HEK293 (cell line): ENCODE results near the gene OTUB1.

Experiments
- ATF2 ChIP-seq: fragments of 450-650 bp; formaldehyde crosslinking; IDR thresholded peaks from 2 replicates; pipeline ENCODE4 v1.5.1; 2016; ENCODE audit warnings: missing biosample characterization, missing genetic modification characterization, low read depth
- BCL11A ChIP-seq: fragments of 450-650 bp; formaldehyde crosslinking; IDR thresholded peaks from 2 replicates; pipeline ENCODE4 v1.5.1; 2016; ENCODE audit warnings: low read depth, missing biosample characterization, missing genetic modification characterization
- CTCF ChIP-seq: fragments of 450-650 bp; formaldehyde crosslinking; IDR thresholded peaks from 2 replicates; pipeline ENCODE4 v1.5.1; 2016; ENCODE audit warnings: missing biosample characterization, missing genetic modification characterization
- GLI4 ChIP-seq: fragments of 450-650 bp; formaldehyde crosslinking; IDR thresholded peaks from 2 replicates; pipeline ENCODE4 v1.5.1; 2016; ENCODE audit warnings: missing biosample characterization, missing genetic modification characterization
- HIC1 ChIP-seq: fragments of 450-650 bp; formaldehyde crosslinking; IDR thresholded peaks from 2 replicates; pipeline ENCODE4 v1.5.1; 2016; ENCODE audit warnings: missing biosample characterization, missing genetic modification characterization
- SP2 ChIP-seq: fragments of 450-650 bp; formaldehyde crosslinking; IDR thresholded peaks from 2 replicates; pipeline ENCODE4 v1.5.1; 2016; ENCODE audit warnings: missing biosample characterization, missing genetic modification characterization
- SP3 ChIP-seq: fragments of 450-650 bp; formaldehyde crosslinking; IDR thresholded peaks from 2 replicates; pipeline ENCODE4 v1.5.1; 2016; ENCODE audit warnings: missing biosample characterization, missing genetic modification characterization
- YY1 ChIP-seq: fragments of 450-650 bp; formaldehyde crosslinking; IDR thresholded peaks from 2 replicates; pipeline ENCODE4 v1.5.1; 2018; ENCODE audit warnings: missing biosample characterization, missing genetic modification characterization
- ZBTB7A ChIP-seq: fragments of 450-650 bp; formaldehyde crosslinking; IDR thresholded peaks from 2 replicates; pipeline ENCODE4 v1.5.1; 2016; ENCODE audit warnings: low read depth, missing biosample characterization, missing genetic modification characterization
- ZNF362 ChIP-seq: fragments of 450-650 bp; formaldehyde crosslinking; IDR thresholded peaks from 2 replicates; pipeline ENCODE4 v1.5.1; 2016; ENCODE audit warnings: missing biosample characterization, missing genetic modification characterization
- ZNF670 ChIP-seq: fragments of 450-650 bp; formaldehyde crosslinking; IDR thresholded peaks from 2 replicates; pipeline ENCODE4 v1.5.1; 2016; ENCODE audit warnings: missing biosample characterization, missing genetic modification characterization, low read depth
- ZNF768 ChIP-seq: fragments of 450-650 bp; formaldehyde crosslinking; IDR thresholded peaks from 2 replicates; pipeline ENCODE4 v1.5.1; 2018; ENCODE audit warnings: missing biosample characterization, mild to moderate bottlenecking, missing genetic modification characterization

- no peak for TF ChIP-seq CTCF (tag by site-specific recombination)
- no peak for TF ChIP-seq ATF2 (tag by site-specific recombination)
- no peak for TF ChIP-seq GLI4
- TF ChIP-seq ZBTB7A (tag by site-specific recombination), result no peak
- no peak for TF ChIP-seq SP3
- no peak for TF ChIP-seq ZNF768
- TF ChIP-seq SP2 (tag by site-specific recombination), result peak; percentile 33
- TF ChIP-seq BCL11A (tag by site-specific recombination), result no peak
- TF ChIP-seq YY1 (tag by site-specific recombination), result no peak
- TF ChIP-seq ZNF362, result no peak
- no peak for TF ChIP-seq HIC1 (tag by site-specific recombination)
- no peak for TF ChIP-seq ZNF670
Observed at GRCh38 chr11:63999349-64000025, 13.2 kb downstream of the OTUB1 start.
